H9 (cell line): ENCODE data around the gene TRHDE. TPM values are rescaled to one million over a fixed set of nuclear protein-coding genes. Genes with fewer than 3 reads are reported as not detected.

Experiments
- DNase-seq: peaks from one replicate; pipeline ENCODE4 v3.0.0-alpha.2; 2017
- H2AFZ ChIP-seq: one replicate; pipeline ENCODE4 v1.6.1; 2013; ENCODE audit warnings: mild to moderate bottlenecking, low read length, control low read depth, moderate library complexity
- H2AK5ac ChIP-seq: 2 replicates; pipeline ENCODE4 v1.6.1; 2013; ENCODE audit warnings: low read length, control low read depth, mixed read lengths; ENCODE audit not compliant: insufficient read length
- H2BK120ac ChIP-seq: one replicate; pipeline ENCODE4 v1.6.1; 2013; ENCODE audit warnings: low read depth, mild to moderate bottlenecking, low read length, control low read depth, inconsistent platforms; ENCODE audit not compliant: poor library complexity, severe bottlenecking
- H2BK12ac ChIP-seq: 2 replicates; pipeline ENCODE4 v1.6.1; 2013; ENCODE audit warnings: low read length, control low read depth, mixed read lengths, low read depth; ENCODE audit not compliant: insufficient read length
- H2BK15ac ChIP-seq: 2 replicates; pipeline ENCODE4 v1.6.1; 2013; ENCODE audit warnings: low read depth, low read length, control low read depth
- H2BK20ac ChIP-seq: one replicate; pipeline ENCODE4 v1.6.1; 2013; ENCODE audit warnings: low read depth, mild to moderate bottlenecking, low read length, control low read depth, inconsistent platforms; ENCODE audit not compliant: poor library complexity, severe bottlenecking
- H2BK5ac ChIP-seq: 2 replicates; pipeline ENCODE4 v1.6.1; 2013; ENCODE audit warnings: low read length, control low read depth, mixed read lengths; ENCODE audit not compliant: insufficient read length
- H3K14ac ChIP-seq: 2 replicates; pipeline ENCODE4 v1.6.1; 2013; ENCODE audit warnings: low read length, control low read depth; ENCODE audit not compliant: insufficient read depth
- H3K18ac ChIP-seq: 2 replicates; pipeline ENCODE4 v1.6.1; 2013; ENCODE audit warnings: low read depth, mild to moderate bottlenecking, mixed read lengths, low read length, control low read depth; ENCODE audit not compliant: insufficient read length
- H3K23ac ChIP-seq: 2 replicates; pipeline ENCODE4 v1.6.1; 2013; ENCODE audit warnings: low read length, control low read depth, mixed read lengths, low read depth; ENCODE audit not compliant: insufficient read length
- H3K23me2 ChIP-seq: 2 replicates; pipeline ENCODE4 v1.6.1; 2013; ENCODE audit warnings: low read depth, mild to moderate bottlenecking, mixed read lengths, low read length, control low read depth; ENCODE audit not compliant: insufficient read length, poor library complexity, severe bottlenecking
- H3K27ac ChIP-seq: 2 replicates; pipeline ENCODE4 v1.5.1; 2013; ENCODE audit warnings: low read length, control low read depth, mixed read lengths, low read depth; ENCODE audit not compliant: insufficient read length
- H3K27me3 ChIP-seq: 2 replicates; pipeline ENCODE4 v1.6.1; 2013; ENCODE audit warnings: low read length, control low read depth, inconsistent platforms; ENCODE audit not compliant: insufficient read depth
- H3K4ac ChIP-seq: 2 replicates; pipeline ENCODE4 v1.6.1; 2013; ENCODE audit warnings: low read depth, mild to moderate bottlenecking, control low read depth, inconsistent platforms, low read length, moderate library complexity
- H3K4me1 ChIP-seq: 2 replicates; pipeline ENCODE4 v1.6.1; 2013; ENCODE audit warnings: low read length, control low read depth, inconsistent platforms; ENCODE audit not compliant: insufficient read depth
- H3K4me2 ChIP-seq: 2 replicates; pipeline ENCODE4 v1.6.1; 2013; ENCODE audit warnings: low read length, control low read depth, mixed read lengths; ENCODE audit not compliant: insufficient read length, insufficient read depth
- H3K56ac ChIP-seq: 2 replicates; pipeline ENCODE4 v1.6.1; 2013; ENCODE audit warnings: low read depth, mild to moderate bottlenecking, mixed read lengths, low read length, control low read depth; ENCODE audit not compliant: insufficient read length
- H3K79me1 ChIP-seq: 2 replicates; pipeline ENCODE4 v1.6.1; 2013; ENCODE audit warnings: low read depth, mild to moderate bottlenecking, moderate library complexity, low read length, control low read depth, inconsistent platforms; ENCODE audit not compliant: insufficient read depth, poor library complexity, severe bottlenecking
- H3K79me2 ChIP-seq: 2 replicates; pipeline ENCODE4 v1.6.1; 2013; ENCODE audit warnings: low read length, control low read depth, inconsistent platforms; ENCODE audit not compliant: insufficient read depth
- H3K9ac ChIP-seq: 2 replicates; pipeline ENCODE4 v1.6.1; 2013; ENCODE audit warnings: low read length, control low read depth, mixed read lengths; ENCODE audit not compliant: insufficient read length; ENCODE audit errors: extremely low read depth
- H3K9me3 ChIP-seq: one replicate; pipeline ENCODE4 v1.6.1; 2013; ENCODE audit warnings: low read depth, low read length, inconsistent platforms; ENCODE audit not compliant: control insufficient read depth
- H3T11ph ChIP-seq: one replicate; pipeline ENCODE4 v1.6.1; 2013; ENCODE audit warnings: mild to moderate bottlenecking, low read length, control low read depth, inconsistent platforms
- H4K20me1 ChIP-seq: one replicate; pipeline ENCODE4 v1.6.1; 2013; ENCODE audit not compliant: control insufficient read depth, insufficient read length, insufficient read depth
- H4K5ac ChIP-seq: 2 replicates; pipeline ENCODE4 v1.6.1; 2013; ENCODE audit warnings: low read depth, mild to moderate bottlenecking, mixed read lengths, low read length, control low read depth; ENCODE audit not compliant: insufficient read length
- H4K8ac ChIP-seq: replicated peaks from 2 replicates; pipeline ENCODE4 v1.6.1; 2013; ENCODE audit warnings: low read length, control low read depth, mixed read lengths, low read depth; ENCODE audit not compliant: insufficient read length
- H4K91ac ChIP-seq: 2 replicates; pipeline ENCODE4 v1.6.1; 2013; ENCODE audit warnings: low read depth, mild to moderate bottlenecking, moderate library complexity, mixed read lengths, low read length, control low read depth; ENCODE audit not compliant: insufficient read length
- H3K27ac Mint-ChIP-seq, 3 experiments: 2 replicates in 2 of 3; 3 replicates in 1 of 3; pipeline ENCODE4 v1.8.0; 2020 to 2021; ENCODE audit warnings: mixed read lengths in 3 of 3, mild to moderate bottlenecking in 1 of 3, moderate library complexity in 1 of 3
- H3K27me3 Mint-ChIP-seq: 2 replicates; pipeline ENCODE4 v1.8.0; 2021; ENCODE audit warnings: low read depth, mild to moderate bottlenecking, moderate library complexity, mixed read lengths
- H3K36me3 Mint-ChIP-seq, 3 experiments: 2 replicates in 2 of 3; 3 replicates in 1 of 3; pipeline ENCODE4 v1.8.0; 2020 to 2021; ENCODE audit warnings: low read depth in 3 of 3, mixed read lengths in 3 of 3; ENCODE audit not compliant: insufficient read depth in 1 of 3
- H3K4me1 Mint-ChIP-seq, 2 experiments: 2 replicates each; pipeline ENCODE4 v1.8.0; 2020; ENCODE audit warnings: mixed read lengths in 2 of 2
- H3K4me3 Mint-ChIP-seq, 2 experiments: 2 replicates in 1 of 2; 3 replicates in 1 of 2; pipeline ENCODE4 v1.8.0; 2020 to 2021; ENCODE audit warnings: mild to moderate bottlenecking in 2 of 2, mixed read lengths in 2 of 2, moderate library complexity in 1 of 2
- H3K9me3 Mint-ChIP-seq, 2 experiments: 2 replicates in 1 of 2; 3 replicates in 1 of 2; pipeline ENCODE4 v1.8.0; 2020; ENCODE audit warnings: mild to moderate bottlenecking in 2 of 2, mixed read lengths in 2 of 2, moderate library complexity in 1 of 2
- WGBS: extraction: QIAGEN DNeasy Blood & Tissue Kit; methylation state at CpG from one replicate; pipeline ENCODE4 v1.1.7; 2013; ENCODE audit warnings: missing lambda C conversion rate, low lambda C conversion rate, mixed read lengths; ENCODE audit not compliant: insufficient read length; ENCODE audit errors: extremely low coverage; 5-methylcytosine and 5-hydroxymethylcytosine counted together
- total RNA-seq: library from RNA; stranded (reverse); gene quantifications from 2 replicates; pipeline ENCODE4 v1.2.1, GENCODE V29; 2021
- TF ChIP-seq, protein P1 (sequence below): fragments of 200-600 bp; sonication (generic); conservative IDR thresholded peaks from 3 replicates; pipeline ENCODE4 v1.8.0; 2021; ENCODE audit warnings: antibody characterized with exemption, mild to moderate bottlenecking

TRHDE gene
- total RNA-seq, 1 experiment from 2014 or later, result 1.0 TPM

DNA sequence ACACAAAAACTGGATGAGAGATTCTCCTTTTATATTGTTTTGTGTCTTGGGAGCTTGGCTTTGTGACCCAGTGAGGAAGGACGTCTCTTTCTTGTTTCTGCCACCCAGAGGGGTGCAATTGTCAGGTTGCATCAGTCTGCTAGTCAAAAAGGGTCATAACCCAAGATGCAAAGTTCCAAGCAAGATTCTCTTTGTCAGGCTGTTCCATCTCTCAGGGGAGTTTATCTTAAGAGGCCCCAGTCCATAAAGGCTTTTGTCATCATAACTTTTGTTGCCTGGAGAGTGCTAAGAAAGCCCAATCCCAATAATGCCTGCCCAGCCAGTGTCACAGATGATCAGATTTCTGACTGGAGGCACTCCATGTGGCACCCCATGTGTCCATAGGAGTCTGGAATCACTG, 444.9 kb downstream of the TRHDE start:
- Mint-ChIP-seq H3K4me3 (no peak overlapping the region), H3K36me3 (peaks cover 26 to 38% (median 34%) of the 10 kb centered on the region in 3 experiments), H3K4me1 (peaks cover 12 to 20% of the 10 kb centered on the region in 2 experiments; a peak in 3 of 4 replicates), H3K27me3 (no peaks in the 10 kb centered on the region), H3K27ac (0 out of 7 replicates have a peak overlapping the region, but pooled peaks of 1 of the 3 experiments have one; percentile 17), H3K9me3 (peaks cover 26 to 36% of the 10 kb centered on the region in 2 experiments)
- no peak for DNase-seq
- Histone ChIP-seq H3K9me3 (peaks cover 4% of the 10 kb centered on the region), H3K79me2 (no peaks in the 10 kb centered on the region), H3K9ac (no peak overlapping the region), H4K5ac (no peak overlapping the region), H3K18ac (no peak overlapping the region), H3K4ac (no peak overlapping the region), H3K27ac (no peak overlapping the region), H3K4me2 (no peak overlapping the region), H4K20me1 (no peaks in the 10 kb centered on the region), H3K14ac (no peak overlapping the region), H2BK15ac (no peak overlapping the region), H3K23ac (no peak overlapping the region), H3K27me3 (no peaks in the 10 kb centered on the region), H3T11ph (no peak overlapping the region), H3K79me1 (no peaks in the 10 kb centered on the region), H2BK120ac (no peak overlapping the region), H4K91ac (no peak overlapping the region), H2AFZ (no peak overlapping the region), H3K56ac (no peak overlapping the region), H2AK5ac (no peak overlapping the region), H3K23me2 (no peaks in the 10 kb centered on the region), H4K8ac (no peak overlapping the region), H3K4me1 (no peaks in the 10 kb centered on the region), H2BK12ac (no peak overlapping the region), H2BK20ac (no peak overlapping the region), H2BK5ac (no peak overlapping the region)
- TF ChIP-seq, protein P1, sequence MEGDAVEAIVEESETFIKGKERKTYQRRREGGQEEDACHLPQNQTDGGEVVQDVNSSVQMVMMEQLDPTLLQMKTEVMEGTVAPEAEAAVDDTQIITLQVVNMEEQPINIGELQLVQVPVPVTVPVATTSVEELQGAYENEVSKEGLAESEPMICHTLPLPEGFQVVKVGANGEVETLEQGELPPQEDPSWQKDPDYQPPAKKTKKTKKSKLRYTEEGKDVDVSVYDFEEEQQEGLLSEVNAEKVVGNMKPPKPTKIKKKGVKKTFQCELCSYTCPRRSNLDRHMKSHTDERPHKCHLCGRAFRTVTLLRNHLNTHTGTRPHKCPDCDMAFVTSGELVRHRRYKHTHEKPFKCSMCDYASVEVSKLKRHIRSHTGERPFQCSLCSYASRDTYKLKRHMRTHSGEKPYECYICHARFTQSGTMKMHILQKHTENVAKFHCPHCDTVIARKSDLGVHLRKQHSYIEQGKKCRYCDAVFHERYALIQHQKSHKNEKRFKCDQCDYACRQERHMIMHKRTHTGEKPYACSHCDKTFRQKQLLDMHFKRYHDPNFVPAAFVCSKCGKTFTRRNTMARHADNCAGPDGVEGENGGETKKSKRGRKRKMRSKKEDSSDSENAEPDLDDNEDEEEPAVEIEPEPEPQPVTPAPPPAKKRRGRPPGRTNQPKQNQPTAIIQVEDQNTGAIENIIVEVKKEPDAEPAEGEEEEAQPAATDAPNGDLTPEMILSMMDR, result no peak
- no CpG with 5 or more reads among the region's 1 CpG for WGBS
